ENCODE measurements around the gene STPG1. TPM values are rescaled to one million over a fixed set of nuclear protein-coding genes. Genes with fewer than 3 reads are reported as not detected.

STPG1 gene
- total and polyA plus RNA-seq, 5 experiments from 2014 or later: 4.1 to 6.8 (median 5.9) TPM

- no peaks in the 10 kb centered on the region for H3K9me3 Mint-ChIP-seq
- peaks cover 0 to 18% (median 9%) of the 10 kb centered on the region in 3 donors for H3K36me3 Mint-ChIP-seq
- POLR2A ChIA-PET: interaction anchor here (0.6 to 7.9 kb wide), 18 partner anchors 11 to 227 kb away, joined by 3 to 183 read pairs (median 6); partner anchors contain the start of genes RCAN3 and SRRM1
- H3K27me3 Mint-ChIP-seq: no peaks in the 10 kb centered on the region
- peak overlapping the region; percentile 66 to 98 (median 94) for H3K27ac Mint-ChIP-seq
- H3K4me3 Mint-ChIP-seq: peak overlapping the region; percentile 92 to 100 (median 98)
- DNase-seq: no peak
- no peak for ATAC-seq
- H3K4me1 Mint-ChIP-seq: peaks cover 38 to 83% (median 69%) of the 10 kb centered on the region in 4 donors
Observed at GRCh38 chr1:24414775-24415333, 1.3 kb upstream of the STPG1 start.

- Mint-ChIP-seq H3K4me3 (peak overlapping the region in 9 of 10 donors; percentile 14 to 97 (median 90)), H3K9me3 (peaks cover 0 to 6% (median 0%) of the 10 kb centered on the region in 9 donors), H3K27ac (peak overlapping the region in 3 of 10 donors; percentile 19 to 44 (median 41)), H3K4me1 (peaks cover 25 to 60% (median 46%) of the 10 kb centered on the region in 4 donors), H3K27me3 (no peaks in the 10 kb centered on the region), H3K36me3 (peaks cover 0 to 8% (median 0%) of the 10 kb centered on the region in 3 donors)
- POLR2A ChIA-PET: interaction anchor here (1.2 to 7.9 kb wide), 4 partner anchors 19 to 123 kb away, joined by 3 to 183 read pairs (median 6); partner anchors contain the start of gene RCAN3
- DNase-seq (no peak), ATAC-seq (no peak)
Observed at GRCh38 chr1:24412408-24412807, 1.2 kb downstream of the STPG1 start.

- POLR2A ChIA-PET: interaction anchor here (0.7 to 1.4 kb wide), 2 partner anchors 69 to 1847 kb away, joined by 3 to 4 read pairs; no protein-coding TSS in a partner anchor
- peaks cover 0 to 6% (median 0%) of the 10 kb centered on the region in 9 donors for H3K9me3 Mint-ChIP-seq
- H3K27me3 Mint-ChIP-seq: no peaks in the 10 kb centered on the region
- DNase-seq (no peak), ATAC-seq (no peak)
- H3K4me3 Mint-ChIP-seq: peak overlapping the region in 6 of 10 donors; percentile 14 to 52 (median 36)
- H3K36me3 Mint-ChIP-seq: peaks cover 0 to 8% (median 0%) of the 10 kb centered on the region in 3 donors
- H3K4me1 Mint-ChIP-seq: peaks cover 23 to 55% (median 41%) of the 10 kb centered on the region in 4 donors
- peak overlapping the region in 3 of 10 donors; percentile 19 to 44 (median 41) for H3K27ac Mint-ChIP-seq
Observed at GRCh38 chr1:24411963-24412362, 1.6 kb downstream of the STPG1 start.

- ATAC-seq: no peak
- no peak overlapping the region for H3K27ac Mint-ChIP-seq
- POLR2A ChIA-PET: no interaction called here
- peaks cover 14 to 43% (median 34%) of the 10 kb centered on the region in 4 donors for H3K4me1 Mint-ChIP-seq
- peaks cover 0 to 8% (median 0%) of the 10 kb centered on the region in 3 donors for H3K36me3 Mint-ChIP-seq
- H3K4me3 Mint-ChIP-seq: no peak overlapping the region
- DNase-seq: no peak
- no peaks in the 10 kb centered on the region for H3K27me3 Mint-ChIP-seq
- peaks cover 0 to 6% (median 0%) of the 10 kb centered on the region in 9 donors for H3K9me3 Mint-ChIP-seq
Observed at GRCh38 chr1:24410750-24411149, 2.8 kb downstream of the STPG1 start.

- ATAC-seq (no peak), DNase-seq (no peak)
- Mint-ChIP-seq H3K27me3 (no peaks in the 10 kb centered on the region), H3K27ac (peak overlapping the region in 1 of 10 donors; percentile 17), H3K4me1 (peaks cover 9 to 32% (median 24%) of the 10 kb centered on the region in 4 donors), H3K36me3 (peaks cover 0 to 8% (median 0%) of the 10 kb centered on the region in 3 donors), H3K4me3 (no peak overlapping the region), H3K9me3 (peaks cover 0 to 6% (median 0%) of the 10 kb centered on the region in 9 donors)
- POLR2A ChIA-PET: interaction anchor here (0.6 to 1.0 kb wide), 2 partner anchors 9 to 95 kb away, joined by 3 to 4 read pairs; no protein-coding TSS in a partner anchor
Observed at GRCh38 chr1:24409535-24409934, 4.0 kb downstream of the STPG1 start.

- POLR2A ChIA-PET: no interaction called here
- no peak overlapping the region for H3K27ac Mint-ChIP-seq
- no peak overlapping the region for H3K4me3 Mint-ChIP-seq
Observed at GRCh38 chr1:24406788-24407187, 6.8 kb downstream of the STPG1 start.

GRCh38 chr1:24403806-24404205 is 9.8 kb downstream of the STPG1 start:
- Mint-ChIP-seq H3K27ac (no peak overlapping the region), H3K27me3 (no peaks in the 10 kb centered on the region), H3K4me1 (no peaks in the 10 kb centered on the region), H3K36me3 (peaks cover 0 to 17% (median 10%) of the 10 kb centered on the region in 3 donors), H3K4me3 (no peak overlapping the region), H3K9me3 (peaks cover 0 to 6% (median 0%) of the 10 kb centered on the region in 9 donors)
- ATAC-seq: no peak
- POLR2A ChIA-PET: interaction anchor here (0.8 to 1.6 kb wide), 2 partner anchors 11 to 13 kb away, joined by 3 to 7 read pairs; partner anchors contain the start of gene STPG1
- no peak for DNase-seq

More at GRCh38 chr1:24406788-24407187, 6.8 kb downstream of the STPG1 start:
- DNase-seq: no peak
- no peaks in the 10 kb centered on the region for H3K27me3 Mint-ChIP-seq
- H3K9me3 Mint-ChIP-seq: peaks cover 0 to 6% (median 0%) of the 10 kb centered on the region in 9 donors
- peaks cover under 1 to 10% (median 4%) of the 10 kb centered on the region in 4 donors for H3K4me1 Mint-ChIP-seq
- peaks cover 0 to 8% (median 0%) of the 10 kb centered on the region in 3 donors for H3K36me3 Mint-ChIP-seq
- ATAC-seq: no peak

GRCh38 chr1:24400065-24400464 is 13.5 kb downstream of the STPG1 start:
- ATAC-seq: no peak
- no peaks in the 10 kb centered on the region for H3K4me1 Mint-ChIP-seq

GRCh38 chr1:24393892-24394291 is 19.7 kb downstream of the STPG1 start:
- ATAC-seq (no peak), DNase-seq (no peak)
- POLR2A ChIA-PET: interaction anchor here (0.8 to 1.8 kb wide), 5 partner anchors 14 to 197 kb away, joined by 3 to 10 read pairs (median 3); partner anchors contain the start of genes NIPAL3, RCAN3 and STPG1
- H3K27me3 Mint-ChIP-seq: no peaks in the 10 kb centered on the region
- H3K27ac Mint-ChIP-seq: peak overlapping the region in 9 of 10 donors; percentile 76 to 95 (median 94)
- peaks cover 0 to 13% (median 3%) of the 10 kb centered on the region in 3 donors for H3K36me3 Mint-ChIP-seq
- H3K4me3 Mint-ChIP-seq: peak overlapping the region in 1 of 10 donors; percentile 62
- H3K4me1 Mint-ChIP-seq: peaks cover 18 to 33% (median 30%) of the 10 kb centered on the region in 4 donors
- H3K9me3 Mint-ChIP-seq: no peaks in the 10 kb centered on the region

More at GRCh38 chr1:24400065-24400464, 13.5 kb downstream of the STPG1 start:
- POLR2A ChIA-PET: no interaction called here
- Mint-ChIP-seq H3K4me3 (no peak overlapping the region), H3K9me3 (no peaks in the 10 kb centered on the region), H3K27ac (peak overlapping the region in 1 of 10 donors; percentile 13), H3K36me3 (peaks cover 0 to 17% (median 6%) of the 10 kb centered on the region in 3 donors), H3K27me3 (no peaks in the 10 kb centered on the region)
- DNase-seq: no peak

GRCh38 chr1:24392982-24393650 is 20.5 kb downstream of the STPG1 start:
- no peaks in the 10 kb centered on the region for H3K27me3 Mint-ChIP-seq
- ATAC-seq: peak; percentile 45 to 59
- POLR2A ChIA-PET: interaction anchor here (0.8 to 3.8 kb wide), 9 partner anchors 15 to 205 kb away, joined by 3 to 16 read pairs (median 3); partner anchors contain the start of genes NIPAL3, RCAN3 and STPG1

GRCh38 chr1:24392604-24392946 is 21.0 kb downstream of the STPG1 start:
- Mint-ChIP-seq H3K4me1 (peaks cover 18 to 33% (median 30%) of the 10 kb centered on the region in 4 donors), H3K36me3 (peaks cover 0 to 17% (median 5%) of the 10 kb centered on the region in 3 donors), H3K27me3 (no peaks in the 10 kb centered on the region), H3K27ac (peak overlapping the region; percentile 76 to 95 (median 94)), H3K4me3 (peak overlapping the region in 6 of 10 donors; percentile 22 to 77 (median 44)), H3K9me3 (no peaks in the 10 kb centered on the region)
- POLR2A ChIA-PET: interaction anchor here (0.7 to 3.8 kb wide), 6 partner anchors 23 to 204 kb away, joined by 3 to 16 read pairs (median 7); partner anchors contain the start of gene NIPAL3
- DNase-seq (no peak), ATAC-seq (peak in 1 of 2 donors; percentile 20)

More at GRCh38 chr1:24392982-24393650, 20.5 kb downstream of the STPG1 start:
- Mint-ChIP-seq H3K36me3 (peaks cover 0 to 17% (median 5%) of the 10 kb centered on the region in 3 donors), H3K4me3 (peak overlapping the region in 8 of 10 donors; percentile 0 to 77 (median 15)), H3K27ac (peak overlapping the region; percentile 76 to 95 (median 94)), H3K9me3 (no peaks in the 10 kb centered on the region), H3K4me1 (peaks cover 18 to 33% (median 30%) of the 10 kb centered on the region in 4 donors)
- DNase-seq: peak in 3 of 10 donors; percentile 18 to 37 (median 34)
